ENCODE results near the gene COBLL1. TPM values are rescaled to one million over a fixed set of nuclear protein-coding genes. Genes with fewer than 3 reads are reported as not detected.
"Not testable (repeated sequence)": the region's sequence is repeated elsewhere in the genome, so short reads cannot be mapped to it uniquely, and the experiment has no call there.

Gene COBLL1
- total RNA-seq, 1 experiment from 2014 or later: 0.89 TPM

DNA sequence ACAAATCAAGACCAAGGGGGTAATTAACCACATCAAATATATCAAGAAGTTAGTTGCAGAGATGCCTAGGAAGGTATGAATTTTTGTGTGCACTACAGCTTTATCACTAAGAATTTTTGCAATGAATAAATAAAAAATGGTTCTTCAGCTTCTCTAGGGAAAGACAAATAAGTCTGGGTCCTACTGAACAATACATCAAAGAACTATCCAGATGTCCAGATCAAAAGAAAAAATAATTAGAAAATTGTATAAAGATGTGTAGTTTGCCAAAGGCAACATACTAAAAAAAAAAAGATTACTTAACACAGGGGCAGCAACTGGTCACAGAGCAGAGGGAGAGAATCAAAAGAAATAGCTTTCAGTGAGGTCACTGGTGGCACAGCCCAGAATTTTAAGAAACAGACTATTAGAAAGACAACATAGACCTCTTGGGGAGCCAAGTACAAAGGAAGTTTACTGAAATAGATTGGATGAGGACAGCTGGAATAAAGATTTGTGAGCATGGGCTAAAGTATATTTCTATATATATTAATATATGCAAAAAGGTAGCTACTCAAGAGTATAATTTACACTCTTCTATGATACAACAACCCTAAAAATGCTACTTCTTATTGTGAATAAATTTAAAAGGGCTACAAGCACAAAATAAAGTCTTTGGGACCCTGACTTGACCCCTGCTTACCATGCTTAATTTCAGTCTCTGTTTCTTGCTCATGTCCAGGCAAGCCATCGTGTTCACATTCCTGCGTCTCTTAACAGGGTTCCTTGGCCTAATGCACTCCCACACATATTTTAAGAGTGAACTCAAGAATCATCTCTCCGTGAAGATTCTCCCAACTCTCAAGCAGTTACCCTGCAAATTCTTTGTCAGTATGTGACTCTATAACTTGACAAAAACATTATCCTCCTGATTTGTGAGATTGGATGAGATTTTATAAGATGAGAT lies 121.4 kb downstream of the COBLL1 start:
- Histone ChIP-seq H3K27me3 (no peaks in the 10 kb centered on the region), H3K36me3 (no peaks in the 10 kb centered on the region), H3K4me3 (no peak overlapping the region), H3K9me3 (no peaks in the 10 kb centered on the region)
- no peak for DNase-seq

DNA sequence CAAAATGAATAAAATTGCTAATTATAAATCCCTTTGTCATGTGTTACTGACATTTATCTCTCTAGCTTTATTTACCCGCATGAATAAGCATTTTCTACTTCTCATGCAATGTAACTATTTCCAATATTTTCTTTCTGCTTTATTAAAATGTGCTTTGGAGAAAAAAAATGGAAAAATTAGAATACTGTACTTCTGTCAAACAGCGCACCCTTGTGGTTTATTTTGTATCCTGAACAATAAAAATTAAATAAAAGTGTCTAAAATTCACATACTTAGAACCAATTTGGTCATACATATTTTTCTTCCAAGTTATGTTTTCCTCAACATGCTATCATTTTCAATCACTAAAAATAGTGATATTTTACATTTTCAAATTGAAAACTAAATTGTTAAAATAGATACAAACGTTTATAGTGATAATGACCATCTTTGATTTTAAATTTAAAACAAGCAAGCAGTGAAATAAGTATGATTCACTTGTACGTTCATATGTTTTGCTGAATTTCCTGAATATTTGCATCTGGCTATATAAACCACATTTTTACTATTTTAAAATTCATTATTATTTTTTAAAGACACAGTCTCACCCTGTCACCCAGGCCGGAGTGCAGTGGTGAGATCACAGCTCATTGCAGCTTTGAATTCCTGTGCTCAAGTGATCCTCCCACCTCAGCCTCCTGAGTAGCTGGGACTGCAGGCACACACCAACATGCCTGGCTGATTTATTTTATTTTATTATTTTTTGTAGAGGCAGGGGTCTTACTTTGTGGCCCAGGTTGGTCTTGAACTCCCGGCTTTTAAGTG lies 124.4 kb downstream of the COBLL1 start:
- no peak for DNase-seq
- no peak overlapping the region for H3K4me3 ChIP-seq
- H3K36me3 ChIP-seq: no peaks in the 10 kb centered on the region
- H3K27me3 ChIP-seq: no peaks in the 10 kb centered on the region
- no peaks in the 10 kb centered on the region for H3K9me3 ChIP-seq

DNA sequence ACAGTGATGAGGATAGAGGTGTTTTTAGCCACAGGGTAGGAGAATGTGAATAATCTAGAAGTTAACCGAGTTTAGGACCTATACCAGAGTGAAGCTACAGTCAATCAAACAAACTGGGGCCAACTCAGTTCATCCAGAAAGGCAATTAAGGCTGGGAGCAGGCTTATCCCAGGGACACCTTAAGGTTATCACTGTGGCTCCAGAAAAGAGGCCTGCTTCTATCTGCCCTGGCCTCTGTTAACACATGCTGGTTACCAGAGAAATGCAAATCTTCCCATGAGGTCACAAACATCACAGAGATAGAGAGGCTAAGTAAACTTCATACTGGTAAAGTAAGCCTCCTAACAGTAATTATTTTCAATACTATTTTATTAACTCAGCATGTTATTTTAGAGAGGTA lies 127.2 kb downstream of the COBLL1 start:
- no peak overlapping the region for H3K4me3 ChIP-seq
- H3K36me3 ChIP-seq: no peaks in the 10 kb centered on the region
- DNase-seq: no peak
- H3K9me3 ChIP-seq: no peaks in the 10 kb centered on the region
- no peaks in the 10 kb centered on the region for H3K27me3 ChIP-seq

DNA sequence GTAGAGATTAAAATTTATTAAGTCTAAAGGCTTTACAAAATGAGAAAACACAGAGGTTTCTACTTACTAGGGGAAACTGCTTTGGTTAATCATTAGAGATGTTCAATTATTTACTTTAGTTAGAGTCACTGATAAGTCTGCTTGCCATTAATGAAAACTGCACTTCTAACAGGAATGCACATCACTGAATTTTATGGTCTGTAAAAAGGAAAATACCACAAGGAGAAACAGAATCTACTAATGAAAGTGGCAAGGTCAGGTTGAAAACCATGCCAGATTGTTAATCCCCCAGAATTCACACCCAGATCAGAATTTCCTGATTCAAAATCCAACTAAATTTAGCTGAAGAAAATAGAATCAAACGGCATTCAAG lies 129.9 kb downstream of the COBLL1 start:
- no peaks in the 10 kb centered on the region for H3K9me3 ChIP-seq
- no peaks in the 10 kb centered on the region for H3K27me3 ChIP-seq
- H3K4me3 ChIP-seq: no peak overlapping the region
- no peaks in the 10 kb centered on the region; the same call in 1 of the 2 replicates for H3K36me3 ChIP-seq
- no peak for DNase-seq

DNA sequence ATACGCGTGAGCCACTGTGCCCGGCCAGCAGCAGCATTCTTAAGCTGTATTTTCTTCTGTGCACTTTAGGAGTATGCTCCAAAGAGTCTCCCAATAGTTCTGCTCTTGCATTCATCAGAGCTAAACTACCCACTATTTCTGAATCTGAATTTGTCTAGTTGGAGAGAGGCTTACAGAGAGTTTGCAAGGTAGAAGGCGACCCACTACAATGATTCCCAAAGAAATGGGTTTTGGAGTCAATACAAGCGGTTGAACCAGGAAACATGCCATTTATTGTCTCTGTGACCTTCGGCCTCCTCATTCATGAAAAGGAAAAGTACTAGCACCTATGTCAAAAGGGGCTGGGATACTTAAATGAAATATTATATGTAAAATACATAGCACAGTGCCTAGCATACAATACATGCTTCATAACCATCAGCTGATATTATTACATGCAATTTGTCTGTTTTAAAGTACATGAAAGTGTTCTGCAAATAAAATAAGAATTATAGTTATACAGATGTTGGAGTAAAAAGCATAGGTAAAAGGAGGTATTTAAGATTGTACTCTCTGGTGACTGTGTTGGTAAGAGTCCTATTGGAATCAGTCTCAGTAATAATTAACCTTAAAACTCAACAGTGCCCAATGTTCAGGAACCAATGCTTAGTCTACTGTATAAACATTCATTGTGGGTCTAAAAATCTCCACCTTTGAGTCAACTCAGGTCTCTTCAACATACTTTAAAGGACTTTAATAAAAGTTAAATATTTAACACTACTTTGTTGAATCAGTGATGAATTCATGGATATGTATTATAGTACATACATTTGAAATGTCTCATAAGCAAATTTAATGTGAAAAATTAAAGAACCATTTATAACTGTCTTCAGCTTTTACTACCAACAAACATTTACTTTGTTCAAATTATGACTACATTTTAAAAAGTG lies 130.5 kb downstream of the COBLL1 start:
- no peaks in the 10 kb centered on the region for H3K9me3 ChIP-seq
- no peak overlapping the region for H3K4me3 ChIP-seq
- DNase-seq: no peak
- H3K27me3 ChIP-seq: no peaks in the 10 kb centered on the region
- no peaks in the 10 kb centered on the region; the same call in 1 of the 2 replicates for H3K36me3 ChIP-seq

DNA sequence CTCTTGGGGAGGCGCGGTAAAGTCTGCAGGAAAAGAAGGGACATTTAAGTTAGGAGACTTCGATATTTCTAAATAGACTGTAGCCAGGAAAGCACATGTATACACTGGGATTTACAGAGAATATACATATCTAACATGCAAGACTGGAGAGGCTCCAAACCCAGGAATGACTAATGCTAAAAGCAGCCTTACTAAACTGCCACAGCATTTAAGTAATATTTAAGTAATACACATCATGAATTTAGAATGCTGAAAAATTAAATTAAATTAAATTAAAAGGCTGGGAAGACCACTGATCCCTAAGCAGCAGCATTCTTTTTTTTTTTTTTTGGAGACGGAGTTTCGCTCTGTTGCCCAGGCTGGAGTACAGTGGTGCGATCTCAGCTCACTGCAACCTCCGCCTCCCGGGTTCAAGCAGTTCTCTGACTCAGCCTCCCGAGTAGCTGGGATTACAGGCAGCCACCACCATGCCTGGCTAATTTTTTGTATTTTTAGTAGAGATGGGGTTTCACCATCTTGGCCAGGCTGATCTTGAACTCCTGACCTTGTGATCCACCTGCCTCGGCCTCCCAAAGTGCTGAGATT lies 131.3 kb downstream of the COBLL1 start:
- not testable (repeated sequence) for H3K27me3 ChIP-seq, H3K36me3 ChIP-seq, H3K9me3 ChIP-seq, H3K4me3 ChIP-seq, DNase-seq

DNA sequence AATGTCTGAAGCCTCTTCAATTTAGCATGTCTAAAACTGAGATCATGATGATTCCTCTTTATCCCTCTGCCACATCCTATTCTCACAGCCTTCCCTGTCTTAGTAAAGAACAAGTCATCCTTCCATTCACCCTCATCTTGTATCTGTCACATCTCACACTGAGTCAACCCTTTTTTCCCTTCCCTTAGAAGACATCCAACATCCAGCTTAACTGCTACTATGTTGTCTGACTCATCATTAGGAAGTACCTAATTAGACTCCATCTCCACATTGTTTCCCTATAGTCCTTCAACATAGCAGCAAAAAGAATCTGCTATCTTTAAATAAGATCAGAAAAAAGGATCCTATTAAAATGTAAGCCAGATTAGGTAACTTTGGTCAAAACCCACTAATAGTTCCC lies 135.1 kb downstream of the COBLL1 start:
- Histone ChIP-seq H3K36me3 (no peaks in the 10 kb centered on the region; the same call in 1 of the 2 replicates), H3K27me3 (no peaks in the 10 kb centered on the region), H3K4me3 (no peak overlapping the region), H3K9me3 (no peaks in the 10 kb centered on the region)
- no peak for DNase-seq

DNA sequence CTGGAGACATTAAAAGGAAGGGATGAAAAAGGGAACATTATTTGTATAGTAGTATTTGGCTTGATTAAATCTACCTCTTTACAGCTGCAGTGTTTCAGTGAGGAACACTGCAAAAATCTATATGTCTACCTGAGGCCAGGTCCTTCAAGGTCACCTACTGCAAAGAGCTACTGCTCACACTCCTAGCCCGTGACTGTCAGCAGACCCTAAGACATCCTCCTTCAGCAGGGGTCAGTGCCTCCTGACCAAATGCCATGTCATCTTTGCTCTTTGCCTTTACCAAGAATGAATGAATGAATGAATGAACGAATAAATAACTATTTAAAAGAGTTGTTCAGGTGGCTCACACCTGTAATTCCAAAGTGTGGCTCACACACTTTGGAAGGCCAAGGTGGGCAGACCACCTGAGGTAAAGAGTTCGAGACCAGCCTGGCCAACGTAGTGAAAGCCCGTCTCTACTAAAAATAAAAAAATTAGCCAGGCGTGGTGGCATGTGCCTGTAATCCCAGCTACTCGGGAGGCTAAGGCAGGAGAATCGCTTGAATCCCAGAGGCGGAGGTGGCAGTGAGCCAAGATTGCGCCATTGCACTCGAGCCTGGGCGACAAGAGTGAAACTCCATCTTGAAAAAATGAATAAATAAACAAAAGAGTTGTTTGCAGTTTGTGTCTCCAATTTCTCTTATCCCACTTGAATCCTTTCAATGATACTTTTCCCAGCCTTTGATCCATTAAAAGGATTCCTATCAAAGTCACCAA lies 136.0 kb downstream of the COBLL1 start:
- no peaks in the 10 kb centered on the region; the same call in 1 of the 2 replicates for H3K36me3 ChIP-seq
- DNase-seq: no peak

DNA sequence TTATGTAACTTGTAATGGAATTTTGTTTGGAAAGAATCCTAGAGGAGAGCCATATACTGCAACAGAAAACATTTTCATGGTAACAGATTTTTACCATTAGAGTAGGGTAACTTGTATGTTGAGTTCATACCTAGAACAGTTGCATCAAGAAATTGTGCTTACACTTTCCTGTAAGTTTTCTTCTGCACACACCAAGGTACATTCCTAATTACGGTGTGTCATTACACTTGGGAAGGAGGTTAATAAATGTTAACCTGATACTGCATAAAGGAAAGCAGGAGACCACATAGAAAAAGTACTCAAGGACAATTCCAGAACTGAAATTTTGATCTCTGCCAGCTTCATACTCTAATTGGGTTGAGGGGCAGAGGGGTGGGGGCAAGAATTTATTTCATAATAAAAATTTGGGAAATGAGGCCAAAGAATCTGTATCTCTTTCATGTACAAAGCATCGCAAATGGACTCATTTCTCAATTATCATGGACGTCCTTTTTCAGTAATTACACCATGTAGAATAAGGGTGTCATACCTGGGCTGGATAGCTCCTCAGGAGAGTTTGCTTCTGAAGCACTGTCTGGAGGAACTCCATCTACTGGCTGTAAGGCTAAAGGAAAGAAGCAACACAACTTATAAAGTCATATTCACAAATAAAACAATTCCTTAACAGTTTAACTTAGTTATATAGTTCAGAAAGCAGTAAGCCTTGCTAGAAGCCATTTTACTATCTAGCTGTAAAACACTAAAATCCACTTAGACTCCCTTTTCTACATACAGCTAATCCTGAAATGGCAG lies 137.5 kb downstream of the COBLL1 start:
- DNase-seq: no peak
- Histone ChIP-seq H3K36me3 (no peaks in the 10 kb centered on the region; the same call in 1 of the 2 replicates), H3K27me3 (no peaks in the 10 kb centered on the region), H3K9me3 (no peaks in the 10 kb centered on the region), H3K4me3 (no peak overlapping the region)

More for the DNA sequence above, 136.0 kb downstream of the COBLL1 start:
- H3K27me3 ChIP-seq: no peaks in the 10 kb centered on the region
- H3K4me3 ChIP-seq: no peak overlapping the region
- no peaks in the 10 kb centered on the region for H3K9me3 ChIP-seq

DNA sequence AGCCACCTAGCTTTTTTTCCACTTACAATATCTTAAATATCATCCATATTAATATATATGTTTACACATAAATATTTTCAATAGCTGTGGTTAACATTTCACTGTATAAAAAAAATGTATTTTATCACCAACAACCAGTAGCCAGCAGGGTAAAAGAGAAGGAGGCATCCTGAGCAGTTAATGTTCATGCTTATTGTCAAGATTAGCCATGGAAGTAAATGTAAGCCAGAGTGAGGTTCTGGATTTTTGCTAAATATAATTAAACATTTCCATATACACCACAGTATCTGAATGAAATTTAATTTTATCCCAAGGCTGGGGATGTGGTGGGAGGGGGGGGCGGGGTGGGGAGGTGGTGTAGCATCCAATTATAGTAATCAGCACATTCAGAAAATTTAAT lies 140.1 kb downstream of the COBLL1 start:
- Histone ChIP-seq H3K9me3 (no peaks in the 10 kb centered on the region), H3K27me3 (no peaks in the 10 kb centered on the region), H3K36me3 (no peaks in the 10 kb centered on the region), H3K4me3 (no peak overlapping the region)
- DNase-seq: no peak

DNA sequence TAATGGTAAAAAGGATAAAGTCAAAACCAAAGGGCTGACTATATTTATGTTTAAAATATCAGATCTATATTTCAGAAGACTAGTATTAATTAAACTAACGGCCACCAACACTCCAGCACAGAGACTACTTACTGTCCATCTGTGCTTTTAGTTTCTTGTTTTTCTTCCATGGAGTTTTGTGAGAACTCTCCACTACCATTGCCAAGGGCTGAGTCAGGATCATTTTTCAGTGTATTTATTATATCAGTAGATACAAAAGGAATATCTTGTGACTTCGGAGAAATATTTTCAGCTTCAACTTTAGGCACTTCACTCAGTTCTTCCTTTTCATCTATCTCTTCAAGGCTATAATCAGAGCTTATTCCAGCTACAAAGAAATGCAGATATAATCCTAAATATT lies 141.2 kb downstream of the COBLL1 start:
- no peaks in the 10 kb centered on the region for H3K27me3 ChIP-seq
- DNase-seq: no peak
- H3K4me3 ChIP-seq: no peak overlapping the region
- no peaks in the 10 kb centered on the region for H3K9me3 ChIP-seq
- no peaks in the 10 kb centered on the region for H3K36me3 ChIP-seq

DNA sequence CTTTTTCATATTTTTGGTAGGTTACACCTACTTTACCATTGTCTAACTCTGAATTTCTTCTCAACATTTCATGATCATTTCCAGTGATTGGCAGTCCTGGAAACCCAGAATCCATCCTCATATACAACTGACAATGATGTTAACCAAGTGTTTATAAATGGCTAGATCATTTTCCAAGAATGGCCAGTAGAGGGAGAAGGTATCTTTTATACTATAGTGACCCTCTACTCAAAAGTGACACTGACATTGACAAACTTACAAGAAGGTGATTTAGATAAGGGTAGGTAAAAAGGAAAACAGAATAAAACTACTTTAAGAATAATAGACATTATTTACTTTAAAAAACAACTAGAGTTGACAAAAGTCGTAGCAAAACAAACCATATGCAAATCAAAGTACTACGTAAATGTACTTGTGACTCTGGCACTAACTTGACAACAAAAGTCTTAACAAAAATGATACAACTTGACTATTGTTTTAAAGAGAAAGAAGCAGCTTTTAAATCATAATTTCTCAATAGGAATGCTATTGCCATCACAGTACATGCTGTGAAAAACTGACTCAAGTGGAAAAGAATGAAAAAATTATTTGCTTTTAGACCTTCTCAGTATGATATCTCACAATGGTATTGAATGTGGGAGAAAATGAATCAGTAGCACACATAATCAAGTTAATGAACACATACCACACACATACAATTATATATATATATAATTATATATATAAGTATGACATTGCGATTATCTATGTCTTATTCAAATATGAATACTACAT lies 143.7 kb downstream of the COBLL1 start:
- H3K4me3 ChIP-seq: no peak overlapping the region
- H3K36me3 ChIP-seq: no peaks in the 10 kb centered on the region; the same call in 1 of the 2 replicates
- DNase-seq: no peak
- H3K27me3 ChIP-seq: no peaks in the 10 kb centered on the region
- no peaks in the 10 kb centered on the region for H3K9me3 ChIP-seq

DNA sequence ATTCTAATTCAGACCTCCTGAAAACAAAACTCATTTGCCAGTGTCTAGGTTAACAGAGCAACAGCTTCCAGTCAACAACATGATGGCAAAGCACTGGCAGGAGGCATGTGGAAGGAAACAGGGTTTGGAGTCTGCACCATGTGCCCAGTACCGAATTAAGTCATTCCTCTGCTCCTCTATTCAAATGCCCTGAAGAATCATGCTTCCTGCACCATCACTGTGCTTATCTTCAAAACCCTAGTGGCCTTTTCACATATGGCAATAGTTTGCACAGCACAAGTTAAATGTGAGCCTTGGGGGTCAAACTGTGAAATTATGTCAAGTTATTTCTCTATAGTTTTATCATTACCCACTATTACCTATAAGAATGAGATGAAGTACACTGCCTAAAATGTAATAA lies 145.0 kb downstream of the COBLL1 start:
- no peaks in the 10 kb centered on the region for H3K9me3 ChIP-seq
- DNase-seq: no peak
- no peaks in the 10 kb centered on the region for H3K27me3 ChIP-seq
- H3K36me3 ChIP-seq: no peaks in the 10 kb centered on the region; the same call in 1 of the 2 replicates
- H3K4me3 ChIP-seq: no peak overlapping the region

DNA sequence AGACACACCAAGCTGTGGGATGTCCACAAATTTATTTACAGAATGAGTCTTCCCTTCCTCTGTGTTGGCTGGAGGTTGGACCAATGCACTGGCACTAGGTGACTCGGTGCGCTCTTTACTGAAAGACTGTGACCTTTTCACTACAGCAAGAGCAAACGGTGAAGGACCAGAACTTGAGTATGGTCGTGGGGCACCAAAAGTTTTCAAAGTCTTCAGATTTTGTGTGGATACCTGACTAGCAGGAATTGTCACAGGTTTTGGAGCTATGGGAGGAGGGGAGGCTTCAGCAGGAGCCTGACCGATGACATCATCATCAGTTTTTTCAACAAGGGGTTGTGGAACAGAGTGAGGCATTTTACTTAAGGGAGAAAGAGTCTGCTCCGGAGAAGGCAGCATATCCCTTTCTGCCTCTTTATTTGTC lies 147.3 kb downstream of the COBLL1 start:
- Histone ChIP-seq H3K27me3 (no peaks in the 10 kb centered on the region), H3K9me3 (no peaks in the 10 kb centered on the region), H3K4me3 (no peak overlapping the region), H3K36me3 (peaks cover 11% of the 10 kb centered on the region; the same call in 1 of the 2 replicates)
- DNase-seq: no peak

Data from MG63 (cell line).